Measurements from ENCODE around the gene LTC4S. TPM values are rescaled to one million over a fixed set of nuclear protein-coding genes. Genes with fewer than 3 reads are reported as not detected.

The LTC4S gene
- total and polyA plus RNA-seq, 4 donors: 1.3 to 3.3 (median 2.1) TPM

DNA sequence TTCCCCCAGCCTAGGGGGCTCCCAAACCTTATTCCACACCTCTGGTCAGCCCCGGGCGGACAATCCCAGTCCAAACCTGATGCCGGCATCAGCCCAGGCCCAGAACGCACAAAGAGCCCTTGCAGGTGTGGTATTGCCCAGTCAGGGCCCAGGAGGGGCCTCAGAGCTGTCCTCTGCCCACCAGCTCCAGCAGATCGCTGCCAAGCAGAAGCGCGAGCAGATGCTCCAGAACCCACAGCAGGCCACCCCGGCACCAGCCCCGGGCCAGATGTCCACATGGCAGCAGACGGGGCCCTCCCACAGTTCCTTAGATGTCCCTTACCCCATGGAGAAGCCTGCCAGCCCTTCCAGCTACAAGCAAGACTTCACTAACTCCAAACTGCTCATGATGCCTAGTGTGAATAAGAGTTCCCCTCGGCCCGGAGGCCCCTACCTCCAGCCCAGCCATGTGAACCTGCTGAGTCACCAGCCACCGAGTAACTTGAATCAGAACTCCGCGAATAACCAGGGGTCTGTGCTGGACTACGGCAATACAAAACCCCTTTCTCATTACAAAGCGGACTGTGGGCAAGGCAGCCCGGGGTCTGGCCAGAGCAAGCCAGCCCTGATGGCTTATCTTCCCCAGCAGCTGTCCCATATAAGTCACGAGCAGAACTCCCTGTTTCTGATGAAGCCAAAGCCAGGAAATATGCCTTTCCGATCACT, 27.6 kb upstream of the LTC4S start:
- Histone ChIP-seq H3K36me3 (ENCODE audit: control insufficient read depth in 4 of 4, insufficient read depth in 3 of 4, low read depth in 1 of 4, low read length in 3 of 4) (peaks cover 6 to 23% (median 19%) of the 10 kb centered on the region in 4 donors), H3K27ac (ENCODE audit: low read depth in 1 of 2, low read length in 2 of 2) (peak overlapping the region; percentile 61 to 63), H3K27me3 (ENCODE audit: control insufficient read depth in 4 of 4, insufficient read depth in 4 of 4, low read length in 3 of 4) (no peaks in the 10 kb centered on the region), H3K9me3 (ENCODE audit: control insufficient read depth in 4 of 4, low read length in 3 of 4) (no peaks in the 10 kb centered on the region), H3K4me3 (ENCODE audit: low read depth in 1 of 3, low read length in 3 of 3) (no peak overlapping the region), H3K4me1 (ENCODE audit: control insufficient read depth in 4 of 4, insufficient read depth in 4 of 4, low read length in 3 of 4) (peaks cover 24 to 64% (median 56%) of the 10 kb centered on the region in 4 donors), H3K9ac (ENCODE audit: low read depth in 1 of 2, low read length in 2 of 2) (no peak overlapping the region)
- 74% methylated on average over 20 of the region's 20 CpGs for WGBS
- TF ChIP-seq EGR1 (IDR thresholded peaks at IDR 0.05; ENCODE audit: low read depth in 2 of 2): no peak
- no peak for TF ChIP-seq NR2F2 (IDR thresholded peaks at IDR 0.05)
- TF ChIP-seq FOXA2 (IDR thresholded peaks at IDR 0.05): no peak
- TF ChIP-seq RXRA (IDR thresholded peaks at IDR 0.05): no peak
- no peak for TF ChIP-seq SP1 (IDR thresholded peaks at IDR 0.05)
- no peak for TF ChIP-seq RAD21 (IDR thresholded peaks at IDR 0.05)
- TF ChIP-seq TAF1 (conservative IDR thresholded peaks at IDR 0.05): no peak
- TF ChIP-seq, protein P1, sequence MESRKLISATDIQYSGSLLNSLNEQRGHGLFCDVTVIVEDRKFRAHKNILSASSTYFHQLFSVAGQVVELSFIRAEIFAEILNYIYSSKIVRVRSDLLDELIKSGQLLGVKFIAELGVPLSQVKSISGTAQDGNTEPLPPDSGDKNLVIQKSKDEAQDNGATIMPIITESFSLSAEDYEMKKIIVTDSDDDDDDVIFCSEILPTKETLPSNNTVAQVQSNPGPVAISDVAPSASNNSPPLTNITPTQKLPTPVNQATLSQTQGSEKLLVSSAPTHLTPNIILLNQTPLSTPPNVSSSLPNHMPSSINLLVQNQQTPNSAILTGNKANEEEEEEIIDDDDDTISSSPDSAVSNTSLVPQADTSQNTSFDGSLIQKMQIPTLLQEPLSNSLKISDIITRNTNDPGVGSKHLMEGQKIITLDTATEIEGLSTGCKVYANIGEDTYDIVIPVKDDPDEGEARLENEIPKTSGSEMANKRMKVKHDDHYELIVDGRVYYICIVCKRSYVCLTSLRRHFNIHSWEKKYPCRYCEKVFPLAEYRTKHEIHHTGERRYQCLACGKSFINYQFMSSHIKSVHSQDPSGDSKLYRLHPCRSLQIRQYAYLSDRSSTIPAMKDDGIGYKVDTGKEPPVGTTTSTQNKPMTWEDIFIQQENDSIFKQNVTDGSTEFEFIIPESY (IDR thresholded peaks at IDR 0.05): no peak
- DNase-seq (ENCODE audit: low spot score): no peak

DNA sequence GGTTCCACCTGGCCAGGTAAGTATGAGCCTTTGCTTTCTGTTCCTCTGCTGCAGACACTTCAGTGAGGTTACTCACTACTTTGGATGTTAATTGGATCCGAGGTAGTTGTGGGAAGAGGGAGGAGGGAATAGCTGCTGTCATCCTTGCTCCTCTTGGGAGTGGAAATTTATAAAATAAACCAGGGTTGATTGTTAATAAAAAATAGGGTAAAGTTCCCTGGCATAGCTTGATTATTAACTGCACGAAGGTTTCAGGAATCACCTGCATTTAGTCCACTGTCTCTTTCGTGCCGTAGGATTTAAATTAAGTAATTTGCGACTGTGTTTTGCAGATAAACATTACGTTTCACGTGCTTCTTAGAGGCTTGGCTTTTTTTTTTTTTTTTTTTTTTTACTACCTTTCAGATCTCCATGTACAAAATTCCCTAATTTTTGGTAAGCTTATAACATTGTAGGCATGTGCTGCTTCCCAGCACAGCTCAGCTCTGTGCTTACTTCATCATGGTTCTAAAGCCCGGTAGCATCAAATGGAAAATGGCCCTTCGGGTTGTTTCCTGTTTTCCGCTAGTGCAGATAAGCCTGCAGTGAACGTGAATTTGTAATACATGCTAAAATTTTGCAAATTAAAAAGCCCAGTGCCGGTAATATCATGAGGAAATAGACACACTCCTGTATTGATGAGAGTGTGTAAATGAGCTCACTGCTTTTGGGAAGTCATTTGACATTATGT, 26.9 kb upstream of the LTC4S start:
- peak overlapping the region; percentile 61 to 63 for H3K27ac ChIP-seq (ENCODE audit: low read depth in 1 of 2, low read length in 2 of 2)
- no peak overlapping the region for H3K9ac ChIP-seq (ENCODE audit: low read depth in 1 of 2, low read length in 2 of 2)

More for the DNA sequence above, 26.9 kb upstream of the LTC4S start:
- Histone ChIP-seq H3K9me3 (ENCODE audit: control insufficient read depth in 4 of 4, low read length in 3 of 4) (no peaks in the 10 kb centered on the region), H3K36me3 (ENCODE audit: control insufficient read depth in 4 of 4, insufficient read depth in 3 of 4, low read depth in 1 of 4, low read length in 3 of 4) (peaks cover 9 to 30% (median 26%) of the 10 kb centered on the region in 4 donors), H3K4me3 (ENCODE audit: low read depth in 1 of 3, low read length in 3 of 3) (peak overlapping the region in 1 of 3 donors; percentile 34), H3K4me1 (ENCODE audit: control insufficient read depth in 4 of 4, insufficient read depth in 4 of 4, low read length in 3 of 4) (peaks cover 22 to 60% (median 52%) of the 10 kb centered on the region in 4 donors), H3K27me3 (ENCODE audit: control insufficient read depth in 4 of 4, insufficient read depth in 4 of 4, low read length in 3 of 4) (no peaks in the 10 kb centered on the region)
- TF ChIP-seq EGR1 (IDR thresholded peaks at IDR 0.05; ENCODE audit: low read depth in 2 of 2) (no peak), SP1 (IDR thresholded peaks at IDR 0.05) (peak; percentile 78), NR2F2 (IDR thresholded peaks at IDR 0.05) (peak; percentile 17), HNF4A (conservative IDR thresholded peaks at IDR 0.05) (peak; percentile 15 to 35), JUND (IDR thresholded peaks at IDR 0.05) (peak in 1 of 2 donors; percentile 15), RXRA (IDR thresholded peaks at IDR 0.05) (peak; percentile 50 to 53), YY1 (IDR thresholded peaks at IDR 0.05) (peak; percentile 12), HNF4G (IDR thresholded peaks at IDR 0.05) (no peak), FOXA1 (IDR thresholded peaks at IDR 0.05) (no peak), GABPA (IDR thresholded peaks at IDR 0.05 in 1 of 2, conservative IDR thresholded peaks at IDR 0.05 in 1 of 2) (no peak), RAD21 (IDR thresholded peaks at IDR 0.05) (peak in 1 of 2 donors; percentile 9), FOXA2 (IDR thresholded peaks at IDR 0.05) (no peak), TAF1 (conservative IDR thresholded peaks at IDR 0.05) (no peak)
- TF ChIP-seq, protein P2, sequence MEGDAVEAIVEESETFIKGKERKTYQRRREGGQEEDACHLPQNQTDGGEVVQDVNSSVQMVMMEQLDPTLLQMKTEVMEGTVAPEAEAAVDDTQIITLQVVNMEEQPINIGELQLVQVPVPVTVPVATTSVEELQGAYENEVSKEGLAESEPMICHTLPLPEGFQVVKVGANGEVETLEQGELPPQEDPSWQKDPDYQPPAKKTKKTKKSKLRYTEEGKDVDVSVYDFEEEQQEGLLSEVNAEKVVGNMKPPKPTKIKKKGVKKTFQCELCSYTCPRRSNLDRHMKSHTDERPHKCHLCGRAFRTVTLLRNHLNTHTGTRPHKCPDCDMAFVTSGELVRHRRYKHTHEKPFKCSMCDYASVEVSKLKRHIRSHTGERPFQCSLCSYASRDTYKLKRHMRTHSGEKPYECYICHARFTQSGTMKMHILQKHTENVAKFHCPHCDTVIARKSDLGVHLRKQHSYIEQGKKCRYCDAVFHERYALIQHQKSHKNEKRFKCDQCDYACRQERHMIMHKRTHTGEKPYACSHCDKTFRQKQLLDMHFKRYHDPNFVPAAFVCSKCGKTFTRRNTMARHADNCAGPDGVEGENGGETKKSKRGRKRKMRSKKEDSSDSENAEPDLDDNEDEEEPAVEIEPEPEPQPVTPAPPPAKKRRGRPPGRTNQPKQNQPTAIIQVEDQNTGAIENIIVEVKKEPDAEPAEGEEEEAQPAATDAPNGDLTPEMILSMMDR (IDR thresholded peaks at IDR 0.05; ENCODE audit: low read depth, low read length, missing input control): no peak
- TF ChIP-seq, protein P3, sequence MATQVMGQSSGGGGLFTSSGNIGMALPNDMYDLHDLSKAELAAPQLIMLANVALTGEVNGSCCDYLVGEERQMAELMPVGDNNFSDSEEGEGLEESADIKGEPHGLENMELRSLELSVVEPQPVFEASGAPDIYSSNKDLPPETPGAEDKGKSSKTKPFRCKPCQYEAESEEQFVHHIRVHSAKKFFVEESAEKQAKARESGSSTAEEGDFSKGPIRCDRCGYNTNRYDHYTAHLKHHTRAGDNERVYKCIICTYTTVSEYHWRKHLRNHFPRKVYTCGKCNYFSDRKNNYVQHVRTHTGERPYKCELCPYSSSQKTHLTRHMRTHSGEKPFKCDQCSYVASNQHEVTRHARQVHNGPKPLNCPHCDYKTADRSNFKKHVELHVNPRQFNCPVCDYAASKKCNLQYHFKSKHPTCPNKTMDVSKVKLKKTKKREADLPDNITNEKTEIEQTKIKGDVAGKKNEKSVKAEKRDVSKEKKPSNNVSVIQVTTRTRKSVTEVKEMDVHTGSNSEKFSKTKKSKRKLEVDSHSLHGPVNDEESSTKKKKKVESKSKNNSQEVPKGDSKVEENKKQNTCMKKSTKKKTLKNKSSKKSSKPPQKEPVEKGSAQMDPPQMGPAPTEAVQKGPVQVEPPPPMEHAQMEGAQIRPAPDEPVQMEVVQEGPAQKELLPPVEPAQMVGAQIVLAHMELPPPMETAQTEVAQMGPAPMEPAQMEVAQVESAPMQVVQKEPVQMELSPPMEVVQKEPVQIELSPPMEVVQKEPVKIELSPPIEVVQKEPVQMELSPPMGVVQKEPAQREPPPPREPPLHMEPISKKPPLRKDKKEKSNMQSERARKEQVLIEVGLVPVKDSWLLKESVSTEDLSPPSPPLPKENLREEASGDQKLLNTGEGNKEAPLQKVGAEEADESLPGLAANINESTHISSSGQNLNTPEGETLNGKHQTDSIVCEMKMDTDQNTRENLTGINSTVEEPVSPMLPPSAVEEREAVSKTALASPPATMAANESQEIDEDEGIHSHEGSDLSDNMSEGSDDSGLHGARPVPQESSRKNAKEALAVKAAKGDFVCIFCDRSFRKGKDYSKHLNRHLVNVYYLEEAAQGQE (IDR thresholded peaks at IDR 0.05): peak; percentile 45
- TF ChIP-seq, protein P4, sequence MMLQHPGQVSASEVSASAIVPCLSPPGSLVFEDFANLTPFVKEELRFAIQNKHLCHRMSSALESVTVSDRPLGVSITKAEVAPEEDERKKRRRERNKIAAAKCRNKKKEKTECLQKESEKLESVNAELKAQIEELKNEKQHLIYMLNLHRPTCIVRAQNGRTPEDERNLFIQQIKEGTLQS (IDR thresholded peaks at IDR 0.05): no peak
- TF ChIP-seq, protein P1 (IDR thresholded peaks at IDR 0.05): no peak
- TF ChIP-seq, protein P5, sequence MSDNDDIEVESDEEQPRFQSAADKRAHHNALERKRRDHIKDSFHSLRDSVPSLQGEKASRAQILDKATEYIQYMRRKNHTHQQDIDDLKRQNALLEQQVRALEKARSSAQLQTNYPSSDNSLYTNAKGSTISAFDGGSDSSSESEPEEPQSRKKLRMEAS (IDR thresholded peaks at IDR 0.05): peak; percentile 47
- DNase-seq (ENCODE audit: low spot score): no peak
- 30% methylated on average over 12 of the region's 12 CpGs for WGBS
